Vagina (tissue), 2 donors: ENCODE measurements around the gene FZD2. TPM values are rescaled to one million over a fixed set of nuclear protein-coding genes. Genes with fewer than 3 reads are reported as not detected.

ENCODE experiments used
- DNase-seq, 2 donors: peaks; one replicate each; pipeline ENCODE4 v3.0.0-alpha.2; 2017; ENCODE audit errors: extremely low spot score in 2 of 2
- H3K27ac ChIP-seq: fragments of 200-600 bp; sonication (generic); one replicate; pipeline ENCODE4 v1.5.1; 2019
- H3K27me3 ChIP-seq: fragments of 200-600 bp; sonication (generic); one replicate; pipeline ENCODE4 v1.5.1; 2019
- H3K36me3 ChIP-seq, 2 donors: fragments of 200-600 bp; sonication (generic); one replicate each; pipeline ENCODE4 v1.5.1; 2017 to 2019
- H3K4me1 ChIP-seq: fragments of 200-600 bp; sonication (generic); one replicate; pipeline ENCODE4 v1.5.1; 2019
- H3K4me3 ChIP-seq, 2 donors: fragments of 200-600 bp; sonication (generic); 1 replicate in 1 of 2; 2 replicates in 1 of 2; pipeline ENCODE4 v1.5.1; 2016 to 2019
- H3K9me3 ChIP-seq: fragments of 200-600 bp; sonication (generic); one replicate; pipeline ENCODE4 v1.5.1; 2019
- POLR2A ChIP-seq, 2 donors: fragments of 450-650 bp; IDR thresholded peaks; one replicate each; pipeline ENCODE4 v1.6.1; 2017; ENCODE audit warnings: antibody characterized with exemption in 2 of 2, mild to moderate bottlenecking in 2 of 2, moderate library complexity in 2 of 2
- POLR2AphosphoS5 ChIP-seq, 2 donors: sonication (generic); formaldehyde crosslinking; IDR thresholded peaks; one replicate each; pipeline ENCODE4 v1.9.0; 2017; ENCODE audit warnings: antibody characterized with exemption in 2 of 2, mild to moderate bottlenecking in 2 of 2, low read depth in 1 of 2; ENCODE audit not compliant: insufficient read depth in 1 of 2
- intact Hi-C: fragments of 100-400 bp; cut with DNase I; formaldehyde crosslinking; loops from one replicate; pipeline ENCODE4 v1.15.1; 2023
- total RNA-seq: library from RNA; depleted of rRNA; stranded (reverse); fragments of >200 nt; gene quantifications from one replicate; pipeline ENCODE4 v1.2.3, GENCODE V29; 2016
- TF ChIP-seq, protein P1 (sequence below), 3 experiments: fragments of 450-650 bp in 2 of 3; fragments of 200-600 bp in 1 of 3; sonication (generic) in 1 of 3; IDR thresholded peaks; one replicate each; pipeline ENCODE4 v1.5.1; 2017 to 2019; ENCODE audit warnings: antibody characterized with exemption in 3 of 3, mild to moderate bottlenecking in 2 of 3, moderate library complexity in 2 of 3

Gene FZD2
- total RNA-seq, 1 donor from 2014 or later = 7.6 TPM

- no peak for TF ChIP-seq POLR2A (IDR thresholded peaks at IDR 0.05)
- TF ChIP-seq, protein P1, sequence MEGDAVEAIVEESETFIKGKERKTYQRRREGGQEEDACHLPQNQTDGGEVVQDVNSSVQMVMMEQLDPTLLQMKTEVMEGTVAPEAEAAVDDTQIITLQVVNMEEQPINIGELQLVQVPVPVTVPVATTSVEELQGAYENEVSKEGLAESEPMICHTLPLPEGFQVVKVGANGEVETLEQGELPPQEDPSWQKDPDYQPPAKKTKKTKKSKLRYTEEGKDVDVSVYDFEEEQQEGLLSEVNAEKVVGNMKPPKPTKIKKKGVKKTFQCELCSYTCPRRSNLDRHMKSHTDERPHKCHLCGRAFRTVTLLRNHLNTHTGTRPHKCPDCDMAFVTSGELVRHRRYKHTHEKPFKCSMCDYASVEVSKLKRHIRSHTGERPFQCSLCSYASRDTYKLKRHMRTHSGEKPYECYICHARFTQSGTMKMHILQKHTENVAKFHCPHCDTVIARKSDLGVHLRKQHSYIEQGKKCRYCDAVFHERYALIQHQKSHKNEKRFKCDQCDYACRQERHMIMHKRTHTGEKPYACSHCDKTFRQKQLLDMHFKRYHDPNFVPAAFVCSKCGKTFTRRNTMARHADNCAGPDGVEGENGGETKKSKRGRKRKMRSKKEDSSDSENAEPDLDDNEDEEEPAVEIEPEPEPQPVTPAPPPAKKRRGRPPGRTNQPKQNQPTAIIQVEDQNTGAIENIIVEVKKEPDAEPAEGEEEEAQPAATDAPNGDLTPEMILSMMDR (IDR thresholded peaks at IDR 0.05) = no peak
- TF ChIP-seq POLR2AphosphoS5 (IDR thresholded peaks at IDR 0.05; ENCODE audit: insufficient read depth in 1 of 2, low read depth in 1 of 2) = no peak
- intact Hi-C loops = no loop called here
- no peak overlapping the region for H3K27ac ChIP-seq
- H3K9me3 ChIP-seq = no peaks in the 10 kb centered on the region
- no peak for DNase-seq
- H3K27me3 ChIP-seq = no peaks in the 10 kb centered on the region
- H3K4me3 ChIP-seq = no peak overlapping the region
- no peaks in the 10 kb centered on the region for H3K4me1 ChIP-seq
- H3K36me3 ChIP-seq = no peaks in the 10 kb centered on the region
Observed at GRCh38 chr17:44527102-44527501, 30.2 kb upstream of the FZD2 start.

GRCh38 chr17:44527954-44528353 is 29.3 kb upstream of the FZD2 start:
- Histone ChIP-seq H3K36me3 (no peaks in the 10 kb centered on the region), H3K4me1 (no peaks in the 10 kb centered on the region), H3K27ac (no peak overlapping the region), H3K4me3 (no peak overlapping the region), H3K9me3 (no peaks in the 10 kb centered on the region), H3K27me3 (no peaks in the 10 kb centered on the region)
- no peak for DNase-seq
- no peak for TF ChIP-seq POLR2AphosphoS5 (IDR thresholded peaks at IDR 0.05; ENCODE audit: insufficient read depth in 1 of 2, low read depth in 1 of 2)
- no peak for TF ChIP-seq POLR2A (IDR thresholded peaks at IDR 0.05)
- TF ChIP-seq, protein P1 (IDR thresholded peaks at IDR 0.05) = no peak
- intact Hi-C loops = no loop called here

- Histone ChIP-seq H3K4me3 (no peak overlapping the region), H3K27me3 (no peaks in the 10 kb centered on the region), H3K27ac (no peak overlapping the region), H3K36me3 (no peaks in the 10 kb centered on the region), H3K9me3 (no peaks in the 10 kb centered on the region), H3K4me1 (peaks cover 10% of the 10 kb centered on the region)
- intact Hi-C loops = loop anchor here (5.0 kb wide), 1 partner anchor 107 kb away; no protein-coding TSS in a partner anchor
- TF ChIP-seq POLR2A (IDR thresholded peaks at IDR 0.05) = no peak
- no peak for TF ChIP-seq POLR2AphosphoS5 (IDR thresholded peaks at IDR 0.05; ENCODE audit: insufficient read depth in 1 of 2, low read depth in 1 of 2)
- TF ChIP-seq, protein P1 (IDR thresholded peaks at IDR 0.05) = no peak
- DNase-seq = no peak
Observed at GRCh38 chr17:44529864-44530263, 27.4 kb upstream of the FZD2 start.

GRCh38 chr17:44530896-44531418 is 26.3 kb upstream of the FZD2 start:
- Histone ChIP-seq H3K36me3 (no peaks in the 10 kb centered on the region), H3K4me3 (no peak overlapping the region), H3K4me1 (peaks cover 10% of the 10 kb centered on the region), H3K27me3 (no peaks in the 10 kb centered on the region), H3K9me3 (no peaks in the 10 kb centered on the region), H3K27ac (no peak overlapping the region)
- DNase-seq = no peak
- intact Hi-C loops = loop anchor here (5.0 kb wide), 1 partner anchor 106 kb away; no protein-coding TSS in a partner anchor
- no peak for TF ChIP-seq POLR2AphosphoS5 (IDR thresholded peaks at IDR 0.05; ENCODE audit: insufficient read depth in 1 of 2, low read depth in 1 of 2)
- TF ChIP-seq, protein P1 (IDR thresholded peaks at IDR 0.05) = no peak
- no peak for TF ChIP-seq POLR2A (IDR thresholded peaks at IDR 0.05)

GRCh38 chr17:44533533-44534246 is 23.6 kb upstream of the FZD2 start:
- intact Hi-C loops = loop anchor here (5.0 kb wide), 1 partner anchor 104 kb away; no protein-coding TSS in a partner anchor
- H3K27ac ChIP-seq = peak overlapping the region; percentile 74
- TF ChIP-seq, protein P1 (IDR thresholded peaks at IDR 0.05) = peak; percentile 91 to 99 (median 98)
- TF ChIP-seq POLR2AphosphoS5 (IDR thresholded peaks at IDR 0.05; ENCODE audit: insufficient read depth in 1 of 2, low read depth in 1 of 2) (peak in 1 of 2 donors; percentile 60), POLR2A (IDR thresholded peaks at IDR 0.05) (no peak)
- no peaks in the 10 kb centered on the region for H3K27me3 ChIP-seq
- H3K9me3 ChIP-seq = no peaks in the 10 kb centered on the region
- H3K4me3 ChIP-seq = peak overlapping the region; percentile 15 to 36
- DNase-seq = no peak
- H3K36me3 ChIP-seq = no peaks in the 10 kb centered on the region
- H3K4me1 ChIP-seq = peaks cover 10% of the 10 kb centered on the region
